Hepatocyte (in vitro differentiated cells): Measurements from ENCODE around the gene TCP11L2. TPM values are rescaled to one million over a fixed set of nuclear protein-coding genes. Genes with fewer than 3 reads are reported as not detected.

Experiments used
- DNase-seq: peaks from one replicate; pipeline ENCODE4 v3.0.0-alpha.2; 2016; ENCODE audit warnings: low spot score
- H2AFZ ChIP-seq: fragments of 200-600 bp; sonication (generic); 2 replicates; pipeline ENCODE4 v1.6.0; 2016; ENCODE audit warnings: antibody characterized with exemption, mild to moderate bottlenecking
- H3K27ac ChIP-seq: fragments of 200-600 bp; sonication (generic); 2 replicates; pipeline ENCODE4 v1.5.1; 2016; ENCODE audit warnings: mild to moderate bottlenecking
- H3K27me3 ChIP-seq: fragments of 200-600 bp; sonication (generic); 2 replicates; pipeline ENCODE4 v1.6.1; 2016
- H3K36me3 ChIP-seq: fragments of 200-600 bp; sonication (generic); replicated peaks from 2 replicates; pipeline ENCODE4 v1.5.1; 2016; ENCODE audit warnings: low read depth; ENCODE audit not compliant: insufficient read depth
- H3K4me1 ChIP-seq: fragments of 200-600 bp; sonication (generic); 2 replicates; pipeline ENCODE4 v1.5.1; 2016; ENCODE audit warnings: mild to moderate bottlenecking, moderate library complexity; ENCODE audit not compliant: insufficient read depth
- H3K4me2 ChIP-seq: fragments of 200-600 bp; sonication (generic); 2 replicates; pipeline ENCODE4 v1.6.0; 2016
- H3K4me3 ChIP-seq: fragments of 200-600 bp; sonication (generic); 2 replicates; pipeline ENCODE4 v1.5.1; 2016; ENCODE audit warnings: mild to moderate bottlenecking
- H3K79me2 ChIP-seq: fragments of 200-600 bp; sonication (generic); 2 replicates; pipeline ENCODE4 v1.6.0; 2017; ENCODE audit warnings: mild to moderate bottlenecking
- H3K9me2 ChIP-seq: fragments of 200-600 bp; sonication (generic); replicated peaks from 2 replicates; pipeline ENCODE4 v1.6.0; 2017; ENCODE audit warnings: mild to moderate bottlenecking; ENCODE audit not compliant: insufficient read depth
- H3K9me3 ChIP-seq: fragments of 200-600 bp; sonication (generic); 2 replicates; pipeline ENCODE4 v1.5.1; 2016; ENCODE audit warnings: low read depth, mild to moderate bottlenecking
- H4K20me1 ChIP-seq: fragments of 200-600 bp; sonication (generic); 2 replicates; pipeline ENCODE4 v1.6.0; 2016; ENCODE audit warnings: mild to moderate bottlenecking; ENCODE audit not compliant: insufficient read depth, poor library complexity, severe bottlenecking
- EZH2 ChIP-seq: fragments of 200-600 bp; sonication (generic); IDR thresholded peaks from 2 replicates; pipeline ENCODE4 v1.6.1; 2016; ENCODE audit warnings: antibody characterized with exemption, mild to moderate bottlenecking, borderline replicate concordance
- EZH2phosphoT487 ChIP-seq: fragments of 200-600 bp; sonication (generic); IDR thresholded peaks from one replicate; pipeline ENCODE4 v1.6.1; 2018; ENCODE audit warnings: antibody characterized with exemption, mild to moderate bottlenecking, low read depth, moderate library complexity; ENCODE audit not compliant: unreplicated experiment, severe bottlenecking
- WGBS: methylation state at CpG from one replicate; pipeline ENCODE4 v1.1.6; 2016; ENCODE audit warnings: low lambda C conversion rate; ENCODE audit errors: missing lambda C conversion rate; 5-methylcytosine and 5-hydroxymethylcytosine counted together
- polyA plus RNA-seq: library from polyadenylated mRNA; unstranded; fragments of >200 nt; fragmentation: Nextera tagmentation; extraction: Ambion mirVana; gene quantifications from 2 replicates; pipeline ENCODE4 v1.2.1, GENCODE V29; 2016
- total RNA-seq: library from RNA; depleted of rRNA; stranded (reverse); fragments of >200 nt; gene quantifications from 2 replicates; pipeline ENCODE4 v1.2.3, GENCODE V29; 2014
- TF ChIP-seq, protein P1 (sequence below): fragments of 200-600 bp; sonication (generic); IDR thresholded peaks from 2 replicates; pipeline ENCODE4 v1.5.1; 2016; ENCODE audit warnings: antibody characterized with exemption, mild to moderate bottlenecking; ENCODE audit not compliant: poor library complexity

Gene TCP11L2
- total and polyA plus RNA-seq, 2 experiments from 2014 or later, result 9.6 to 38.4 TPM

DNA sequence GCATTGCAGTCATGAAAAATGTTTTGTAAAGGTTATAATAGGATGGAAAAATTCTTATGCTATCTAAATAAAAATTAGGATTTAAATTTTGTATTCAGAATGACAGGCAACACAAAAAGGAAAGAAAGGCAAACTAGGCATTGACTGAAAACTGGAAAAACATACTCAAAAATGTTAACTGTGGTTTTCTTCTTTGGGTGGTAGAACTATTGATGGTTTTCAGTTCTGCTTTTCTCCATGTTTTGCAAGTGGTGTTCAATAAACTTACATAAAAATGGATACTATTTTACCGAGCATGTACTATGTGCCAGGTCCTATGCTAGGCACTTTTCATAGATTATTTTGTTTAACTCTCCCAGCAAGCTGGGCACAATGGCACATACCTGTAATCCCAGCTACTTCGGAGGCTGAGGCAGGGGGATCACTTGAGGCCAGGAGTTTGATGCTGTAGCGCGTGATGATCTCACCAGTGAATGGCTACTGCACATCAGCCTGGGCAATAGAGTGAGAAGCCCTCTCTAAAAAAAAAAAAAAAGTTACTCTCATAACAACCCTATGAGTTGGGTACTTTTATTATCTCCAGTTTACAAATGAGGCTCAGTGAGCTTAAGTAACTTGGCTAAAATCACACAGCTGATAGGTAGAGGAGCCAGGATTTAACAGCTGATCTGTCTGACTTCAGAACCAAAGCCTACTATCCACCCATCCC, 26.3 kb upstream of the TCP11L2 start:
- H3K4me2 ChIP-seq, result no peak overlapping the region
- no peaks in the 10 kb centered on the region for H3K79me2 ChIP-seq
- H3K36me3 ChIP-seq, result no peaks in the 10 kb centered on the region
- 95% methylated on average over 4 of the region's 4 CpGs for WGBS
- no peaks in the 10 kb centered on the region for H3K9me3 ChIP-seq
- H3K4me1 ChIP-seq, result peaks cover 48% of the 10 kb centered on the region
- H3K9me2 ChIP-seq, result no peaks in the 10 kb centered on the region
- no peak overlapping the region for H2AFZ ChIP-seq
- TF ChIP-seq, protein P1, sequence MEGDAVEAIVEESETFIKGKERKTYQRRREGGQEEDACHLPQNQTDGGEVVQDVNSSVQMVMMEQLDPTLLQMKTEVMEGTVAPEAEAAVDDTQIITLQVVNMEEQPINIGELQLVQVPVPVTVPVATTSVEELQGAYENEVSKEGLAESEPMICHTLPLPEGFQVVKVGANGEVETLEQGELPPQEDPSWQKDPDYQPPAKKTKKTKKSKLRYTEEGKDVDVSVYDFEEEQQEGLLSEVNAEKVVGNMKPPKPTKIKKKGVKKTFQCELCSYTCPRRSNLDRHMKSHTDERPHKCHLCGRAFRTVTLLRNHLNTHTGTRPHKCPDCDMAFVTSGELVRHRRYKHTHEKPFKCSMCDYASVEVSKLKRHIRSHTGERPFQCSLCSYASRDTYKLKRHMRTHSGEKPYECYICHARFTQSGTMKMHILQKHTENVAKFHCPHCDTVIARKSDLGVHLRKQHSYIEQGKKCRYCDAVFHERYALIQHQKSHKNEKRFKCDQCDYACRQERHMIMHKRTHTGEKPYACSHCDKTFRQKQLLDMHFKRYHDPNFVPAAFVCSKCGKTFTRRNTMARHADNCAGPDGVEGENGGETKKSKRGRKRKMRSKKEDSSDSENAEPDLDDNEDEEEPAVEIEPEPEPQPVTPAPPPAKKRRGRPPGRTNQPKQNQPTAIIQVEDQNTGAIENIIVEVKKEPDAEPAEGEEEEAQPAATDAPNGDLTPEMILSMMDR, result no peak
- TF ChIP-seq EZH2phosphoT487, result no peak
- TF ChIP-seq EZH2, result no peak
- no peak overlapping the region for H3K27ac ChIP-seq
- H3K4me3 ChIP-seq, result no peak overlapping the region
- no peak for DNase-seq
- no peaks in the 10 kb centered on the region for H4K20me1 ChIP-seq
- no peaks in the 10 kb centered on the region for H3K27me3 ChIP-seq

DNA sequence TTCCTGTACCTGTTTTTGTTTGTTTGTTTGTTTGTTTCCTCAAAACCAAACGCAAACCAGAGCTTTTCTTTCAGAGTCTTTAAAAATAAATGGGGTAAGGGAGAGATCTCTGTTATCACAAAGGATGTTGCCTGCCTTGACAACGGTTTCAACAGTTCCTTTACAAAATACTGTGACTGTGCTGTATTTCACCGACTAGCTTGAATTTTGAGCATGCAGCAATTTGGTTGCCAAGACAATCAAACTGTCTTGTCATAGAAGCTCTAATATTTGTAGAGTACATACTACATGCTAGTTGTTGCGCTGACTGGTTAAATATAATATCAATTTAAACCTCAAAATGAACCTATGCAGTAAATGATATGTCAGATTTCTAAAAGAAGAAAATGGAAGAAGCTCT, 22.4 kb upstream of the TCP11L2 start:
- DNase-seq, result no peak
- Histone ChIP-seq H3K36me3 (no peaks in the 10 kb centered on the region), H3K4me2 (no peak overlapping the region), H3K4me1 (peaks cover 59% of the 10 kb centered on the region), H3K9me2 (no peaks in the 10 kb centered on the region), H3K27me3 (no peaks in the 10 kb centered on the region), H2AFZ (no peak overlapping the region), H3K4me3 (no peak overlapping the region), H3K79me2 (no peaks in the 10 kb centered on the region), H3K27ac (no peak overlapping the region), H3K9me3 (no peaks in the 10 kb centered on the region), H4K20me1 (no peaks in the 10 kb centered on the region)
- TF ChIP-seq, protein P1, result no peak
- TF ChIP-seq EZH2phosphoT487 (no peak), EZH2 (no peak)
- 82% methylated on average over 4 of the region's 4 CpGs for WGBS

DNA sequence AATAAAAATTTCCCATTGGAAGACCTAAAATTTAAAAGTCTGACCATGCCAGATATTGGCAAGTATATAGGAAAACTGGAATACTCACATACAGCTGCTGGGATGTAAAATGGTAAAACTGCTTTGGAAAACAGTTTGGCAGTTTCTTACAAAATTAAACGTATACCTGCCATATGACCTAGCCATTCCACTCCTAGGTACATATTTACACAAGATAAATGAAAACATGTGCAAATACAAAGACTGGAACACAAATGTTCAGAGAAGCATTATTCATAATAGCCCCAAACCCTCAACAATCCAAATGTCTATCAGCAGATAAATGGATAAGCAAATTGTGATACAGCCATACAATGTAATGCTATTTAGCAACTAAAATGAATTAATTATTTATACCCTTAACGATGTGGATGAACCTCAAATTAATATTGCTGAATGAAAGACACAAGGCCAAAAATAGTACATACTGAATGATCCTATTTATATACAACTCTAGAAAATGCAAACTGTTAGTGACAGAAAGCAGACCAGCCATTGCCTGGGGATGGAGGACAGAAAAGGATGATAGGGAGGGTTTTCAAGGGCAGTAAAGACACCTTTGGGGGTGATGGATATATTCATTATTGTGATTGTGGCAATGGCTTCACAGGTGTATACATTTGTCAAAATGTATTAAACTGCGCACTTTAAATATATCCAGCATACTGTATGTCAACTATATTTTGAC, 21.3 kb upstream of the TCP11L2 start:
- no peak overlapping the region for H2AFZ ChIP-seq
- peak overlapping the region; percentile 90 for H3K27ac ChIP-seq
- H3K36me3 ChIP-seq, result no peaks in the 10 kb centered on the region
- 67% methylated on average over 3 of the region's 3 CpGs for WGBS
- no peaks in the 10 kb centered on the region for H3K9me3 ChIP-seq
- H4K20me1 ChIP-seq, result no peaks in the 10 kb centered on the region
- TF ChIP-seq, protein P1, result no peak
- TF ChIP-seq EZH2phosphoT487 (no peak), EZH2 (no peak)
- no peak overlapping the region for H3K4me2 ChIP-seq
- no peaks in the 10 kb centered on the region for H3K9me2 ChIP-seq
- H3K27me3 ChIP-seq, result no peaks in the 10 kb centered on the region
- H3K79me2 ChIP-seq, result no peaks in the 10 kb centered on the region
- no peak overlapping the region for H3K4me3 ChIP-seq
- peaks cover 53% of the 10 kb centered on the region for H3K4me1 ChIP-seq
- DNase-seq, result no peak
